ENCODE data around the gene ITPR1.

Gene ITPR1

GRCh38 chr3:4581498-4581897 lies 88.3 kb downstream of the ITPR1 start:
- TF ChIP-seq, protein P1, sequence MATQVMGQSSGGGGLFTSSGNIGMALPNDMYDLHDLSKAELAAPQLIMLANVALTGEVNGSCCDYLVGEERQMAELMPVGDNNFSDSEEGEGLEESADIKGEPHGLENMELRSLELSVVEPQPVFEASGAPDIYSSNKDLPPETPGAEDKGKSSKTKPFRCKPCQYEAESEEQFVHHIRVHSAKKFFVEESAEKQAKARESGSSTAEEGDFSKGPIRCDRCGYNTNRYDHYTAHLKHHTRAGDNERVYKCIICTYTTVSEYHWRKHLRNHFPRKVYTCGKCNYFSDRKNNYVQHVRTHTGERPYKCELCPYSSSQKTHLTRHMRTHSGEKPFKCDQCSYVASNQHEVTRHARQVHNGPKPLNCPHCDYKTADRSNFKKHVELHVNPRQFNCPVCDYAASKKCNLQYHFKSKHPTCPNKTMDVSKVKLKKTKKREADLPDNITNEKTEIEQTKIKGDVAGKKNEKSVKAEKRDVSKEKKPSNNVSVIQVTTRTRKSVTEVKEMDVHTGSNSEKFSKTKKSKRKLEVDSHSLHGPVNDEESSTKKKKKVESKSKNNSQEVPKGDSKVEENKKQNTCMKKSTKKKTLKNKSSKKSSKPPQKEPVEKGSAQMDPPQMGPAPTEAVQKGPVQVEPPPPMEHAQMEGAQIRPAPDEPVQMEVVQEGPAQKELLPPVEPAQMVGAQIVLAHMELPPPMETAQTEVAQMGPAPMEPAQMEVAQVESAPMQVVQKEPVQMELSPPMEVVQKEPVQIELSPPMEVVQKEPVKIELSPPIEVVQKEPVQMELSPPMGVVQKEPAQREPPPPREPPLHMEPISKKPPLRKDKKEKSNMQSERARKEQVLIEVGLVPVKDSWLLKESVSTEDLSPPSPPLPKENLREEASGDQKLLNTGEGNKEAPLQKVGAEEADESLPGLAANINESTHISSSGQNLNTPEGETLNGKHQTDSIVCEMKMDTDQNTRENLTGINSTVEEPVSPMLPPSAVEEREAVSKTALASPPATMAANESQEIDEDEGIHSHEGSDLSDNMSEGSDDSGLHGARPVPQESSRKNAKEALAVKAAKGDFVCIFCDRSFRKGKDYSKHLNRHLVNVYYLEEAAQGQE (IDR thresholded peaks at IDR 0.05; ENCODE audit: insufficient read depth in 1 of 2, low read depth in 2 of 2, low read length in 2 of 2), result no peak
- TF ChIP-seq SIN3A (IDR thresholded peaks at IDR 0.05; ENCODE audit: borderline replicate concordance, insufficient read depth, low read length) (no peak), FOXP2 (optimal IDR thresholded peaks at IDR 0.05; ENCODE audit: borderline replicate concordance, extremely low read depth, extremely low read length, insufficient read depth) (no peak), TAF1 (IDR thresholded peaks at IDR 0.05; ENCODE audit: borderline replicate concordance, insufficient read depth, low read length) (no peak), POLR2AphosphoS5 (IDR thresholded peaks at IDR 0.05; ENCODE audit: low read depth, low read length) (no peak)

DNA sequence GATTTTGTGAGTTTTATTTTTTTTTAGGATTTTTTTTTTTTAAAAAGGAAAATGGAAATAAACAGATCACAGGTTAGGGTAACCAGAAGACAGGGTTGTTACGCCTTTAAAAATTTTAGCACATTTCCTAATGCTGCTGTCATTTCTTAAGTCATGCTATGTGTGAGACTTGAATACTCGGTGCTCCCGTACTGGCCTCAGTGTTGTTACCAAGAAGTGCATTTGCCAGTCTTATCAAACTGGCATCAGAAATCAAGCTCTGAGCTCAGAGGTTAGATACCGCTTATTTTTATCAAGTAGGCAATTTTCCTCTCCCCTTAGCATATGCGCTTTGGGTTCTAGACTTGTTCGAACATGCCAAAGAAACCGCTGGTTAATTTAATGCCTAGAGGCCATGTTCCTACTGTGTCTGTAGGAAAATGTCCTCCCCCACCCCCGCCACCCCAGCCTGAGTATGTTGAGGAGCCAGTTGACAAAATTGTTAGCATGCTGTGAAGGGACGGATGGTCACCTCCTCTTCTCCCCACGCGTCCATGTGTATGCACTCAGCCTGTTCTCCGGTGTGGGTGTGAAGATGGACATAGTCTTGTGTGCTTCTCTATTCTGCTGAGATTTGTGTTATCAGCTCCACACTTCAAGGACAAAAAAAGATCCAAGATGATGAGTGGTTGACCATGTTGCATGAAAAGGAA lies 88.9 kb downstream of the ITPR1 start:
- TF ChIP-seq, protein P1 (IDR thresholded peaks at IDR 0.05; ENCODE audit: insufficient read depth in 1 of 2, low read depth in 2 of 2, low read length in 2 of 2), result no peak
- TF ChIP-seq SIN3A (IDR thresholded peaks at IDR 0.05; ENCODE audit: borderline replicate concordance, insufficient read depth, low read length) (no peak), TAF1 (IDR thresholded peaks at IDR 0.05; ENCODE audit: borderline replicate concordance, insufficient read depth, low read length) (no peak), POLR2AphosphoS5 (IDR thresholded peaks at IDR 0.05; ENCODE audit: low read depth, low read length) (no peak), FOXP2 (optimal IDR thresholded peaks at IDR 0.05; ENCODE audit: borderline replicate concordance, extremely low read depth, extremely low read length, insufficient read depth) (no peak)

DNA sequence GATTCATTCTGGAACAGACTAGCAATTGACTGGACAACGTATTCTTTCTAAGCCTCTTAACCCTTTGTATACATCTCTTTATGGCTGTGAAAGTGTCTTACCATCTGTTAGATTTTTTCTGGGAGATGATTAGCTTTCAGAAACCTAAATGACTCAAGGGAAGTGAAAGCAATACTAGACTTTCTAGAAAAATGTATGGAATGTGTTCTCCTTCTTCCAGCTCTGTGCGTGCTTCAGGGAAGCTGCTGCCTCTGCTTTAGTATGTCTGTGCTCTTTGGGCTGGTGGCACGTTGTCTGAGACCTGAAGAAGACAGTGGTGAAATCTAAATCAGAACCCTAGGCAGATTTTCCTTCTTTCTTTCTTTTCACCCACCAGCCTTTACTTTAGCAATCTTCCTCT lies 89.5 kb downstream of the ITPR1 start:
- TF ChIP-seq, protein P1 (IDR thresholded peaks at IDR 0.05; ENCODE audit: insufficient read depth in 1 of 2, low read depth in 2 of 2, low read length in 2 of 2), result no peak

DNA sequence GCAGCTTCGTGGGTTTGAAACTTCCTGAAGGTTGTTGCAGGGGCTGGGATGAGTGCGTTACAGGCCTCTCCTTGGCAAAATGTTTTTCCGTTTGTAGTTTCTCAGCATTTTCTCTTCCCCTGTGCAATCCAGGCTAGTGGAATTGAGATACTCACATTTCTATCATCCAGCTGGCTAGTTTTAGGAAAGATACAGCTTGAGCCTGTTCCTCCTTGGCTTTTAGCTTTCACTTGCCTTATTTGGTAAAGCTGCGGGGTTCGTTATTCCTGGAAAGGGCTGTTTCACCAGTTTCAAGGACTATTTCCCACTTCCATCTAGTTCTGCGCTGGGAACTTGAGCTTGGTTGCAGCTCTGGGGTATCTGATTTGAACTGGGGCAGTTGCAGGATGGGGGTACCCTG lies 90.3 kb downstream of the ITPR1 start:
- TF ChIP-seq, protein P1 (IDR thresholded peaks at IDR 0.05; ENCODE audit: insufficient read depth in 1 of 2, low read depth in 2 of 2, low read length in 2 of 2), result no peak
- no peak for TF ChIP-seq POLR2AphosphoS5 (IDR thresholded peaks at IDR 0.05; ENCODE audit: low read depth, low read length)
- TF ChIP-seq SIN3A (IDR thresholded peaks at IDR 0.05; ENCODE audit: borderline replicate concordance, insufficient read depth, low read length), result no peak
- TF ChIP-seq TAF1 (IDR thresholded peaks at IDR 0.05; ENCODE audit: borderline replicate concordance, insufficient read depth, low read length), result no peak
- no peak for TF ChIP-seq FOXP2 (optimal IDR thresholded peaks at IDR 0.05; ENCODE audit: borderline replicate concordance, extremely low read depth, extremely low read length, insufficient read depth)

Data from PFSK-1 (cell line).